ENCODE data around the gene PICK1. TPM values are rescaled to one million over a fixed set of nuclear protein-coding genes. Genes with fewer than 3 reads are reported as not detected.

PICK1 gene
- total RNA-seq, 4 donors from 2014 or later = 52.2 to 81.4 (median 57.5) TPM

DNA sequence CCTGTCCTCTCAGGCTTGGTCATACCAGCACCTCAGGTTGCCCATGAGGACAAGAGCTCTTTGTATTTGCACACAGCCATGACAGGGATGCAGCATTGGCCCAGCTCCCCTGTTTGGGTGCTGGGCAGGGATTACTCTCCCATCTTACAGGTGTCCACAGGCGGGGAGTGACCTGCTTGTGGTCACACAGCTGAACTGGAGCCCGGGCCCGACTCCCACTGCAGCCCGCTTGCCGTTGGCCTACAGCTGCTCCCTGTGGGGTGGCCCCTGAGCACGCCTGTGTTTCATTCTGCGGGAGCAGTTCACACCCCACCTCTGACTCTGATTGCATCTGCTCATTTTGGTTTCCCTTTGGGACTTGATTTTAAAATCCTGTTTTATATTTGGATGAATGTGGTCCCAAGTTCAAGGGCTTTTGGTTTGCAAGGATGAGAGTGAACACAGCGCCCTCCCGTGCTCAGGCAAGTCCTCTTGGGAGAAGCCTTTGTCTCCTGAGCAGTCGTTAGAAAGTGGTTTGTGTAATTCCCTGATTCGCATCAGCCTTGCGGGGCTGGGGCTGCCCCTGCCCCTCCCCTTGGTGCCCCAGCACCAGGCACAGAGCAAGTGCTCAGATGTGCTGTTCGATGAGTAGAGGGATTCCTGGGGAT lies 9.3 kb downstream of the PICK1 start:
- H3K27me3 ChIP-seq = no peaks in the 10 kb centered on the region
- H3K9me3 ChIP-seq = no peaks in the 10 kb centered on the region
- H3K27ac ChIP-seq = no peak overlapping the region
- no peaks in the 10 kb centered on the region for H3K4me1 ChIP-seq
- H3K4me3 ChIP-seq (replicated peaks in 1 of 3) = no peak overlapping the region
- intact Hi-C loops (cut with DNase I) = no loop called here
- 84% methylated on average over 13 of the region's 13 CpGs for WGBS, 2 donors
- no peak for DNase-seq
- H3K36me3 ChIP-seq = peaks cover 49 to 51% of the 10 kb centered on the region in 2 donors
- no peak for TF ChIP-seq POLR2A (IDR thresholded peaks at IDR 0.05)
- TF ChIP-seq, protein P1, sequence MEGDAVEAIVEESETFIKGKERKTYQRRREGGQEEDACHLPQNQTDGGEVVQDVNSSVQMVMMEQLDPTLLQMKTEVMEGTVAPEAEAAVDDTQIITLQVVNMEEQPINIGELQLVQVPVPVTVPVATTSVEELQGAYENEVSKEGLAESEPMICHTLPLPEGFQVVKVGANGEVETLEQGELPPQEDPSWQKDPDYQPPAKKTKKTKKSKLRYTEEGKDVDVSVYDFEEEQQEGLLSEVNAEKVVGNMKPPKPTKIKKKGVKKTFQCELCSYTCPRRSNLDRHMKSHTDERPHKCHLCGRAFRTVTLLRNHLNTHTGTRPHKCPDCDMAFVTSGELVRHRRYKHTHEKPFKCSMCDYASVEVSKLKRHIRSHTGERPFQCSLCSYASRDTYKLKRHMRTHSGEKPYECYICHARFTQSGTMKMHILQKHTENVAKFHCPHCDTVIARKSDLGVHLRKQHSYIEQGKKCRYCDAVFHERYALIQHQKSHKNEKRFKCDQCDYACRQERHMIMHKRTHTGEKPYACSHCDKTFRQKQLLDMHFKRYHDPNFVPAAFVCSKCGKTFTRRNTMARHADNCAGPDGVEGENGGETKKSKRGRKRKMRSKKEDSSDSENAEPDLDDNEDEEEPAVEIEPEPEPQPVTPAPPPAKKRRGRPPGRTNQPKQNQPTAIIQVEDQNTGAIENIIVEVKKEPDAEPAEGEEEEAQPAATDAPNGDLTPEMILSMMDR (IDR thresholded peaks at IDR 0.05) = no peak

DNA sequence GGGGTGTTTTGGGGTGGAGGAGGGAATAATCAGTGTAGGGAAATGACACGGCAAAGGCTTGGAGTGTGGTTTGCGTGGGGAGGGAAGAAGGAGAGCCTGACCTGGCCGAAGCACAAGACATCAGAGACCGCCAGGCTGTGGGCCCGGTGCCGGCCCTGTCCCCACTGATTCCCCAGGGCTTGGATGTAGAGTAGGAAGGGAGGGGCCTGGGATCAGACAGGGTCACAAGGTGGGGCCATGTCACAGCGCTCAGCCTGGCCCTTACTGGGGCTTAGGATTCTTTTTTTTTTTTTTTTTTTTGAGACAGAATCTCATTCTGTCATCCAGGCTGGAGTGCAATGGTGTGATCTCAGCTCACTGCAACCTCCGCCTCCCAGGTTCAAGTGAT lies 9.8 kb downstream of the PICK1 start:
- TF ChIP-seq POLR2A (IDR thresholded peaks at IDR 0.05) = no peak
- TF ChIP-seq, protein P1 (IDR thresholded peaks at IDR 0.05) = no peak
- intact Hi-C loops (cut with DNase I) = no loop called here
- H3K27ac ChIP-seq = no peak overlapping the region

DNA sequence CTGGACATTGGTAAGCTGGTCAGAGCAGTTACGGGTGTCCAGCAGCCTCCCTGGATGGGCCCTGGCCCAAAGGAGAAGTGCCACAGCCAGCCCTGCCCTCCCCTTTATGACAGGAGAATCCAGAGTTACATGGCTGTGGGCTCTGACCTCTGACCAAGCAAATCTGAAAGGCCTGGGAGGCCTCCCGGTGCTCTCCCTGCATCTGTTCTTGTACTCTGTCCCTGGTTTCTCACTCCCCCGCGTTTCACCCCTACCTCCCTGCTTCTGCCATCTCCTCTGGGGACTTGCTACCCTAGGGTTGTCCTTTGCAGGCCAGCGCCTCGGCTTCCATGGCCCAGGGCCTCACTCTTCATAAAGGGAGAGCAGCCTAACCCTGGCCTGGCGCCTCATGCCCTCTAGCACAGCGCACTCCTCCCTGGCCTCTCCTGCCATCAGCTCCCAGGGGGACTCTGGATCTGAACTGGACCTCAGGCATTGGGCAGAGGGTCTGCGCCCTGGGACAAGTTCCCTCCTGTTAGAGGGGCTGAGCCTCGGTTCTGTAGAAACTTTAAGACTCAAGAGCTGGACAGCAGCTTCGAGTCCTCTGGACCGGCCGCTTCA lies 10.7 kb downstream of the PICK1 start:
- intact Hi-C loops (cut with DNase I) = no loop called here
- Histone ChIP-seq H3K4me3 (replicated peaks in 1 of 3) (no peak overlapping the region), H3K9me3 (no peaks in the 10 kb centered on the region), H3K36me3 (peaks cover 62 to 64% of the 10 kb centered on the region in 2 donors), H3K4me1 (no peaks in the 10 kb centered on the region), H3K27ac (no peak overlapping the region), H3K27me3 (no peaks in the 10 kb centered on the region)
- TF ChIP-seq, protein P1 (IDR thresholded peaks at IDR 0.05) = no peak
- no peak for TF ChIP-seq POLR2A (IDR thresholded peaks at IDR 0.05)
- WGBS, 2 donors = 93 to 95% methylated on average over 12 to 13 of the region's 13 CpGs
- no peak for DNase-seq

More for the DNA sequence above, 9.8 kb downstream of the PICK1 start:
- Histone ChIP-seq H3K36me3 (peaks cover 54 to 56% of the 10 kb centered on the region in 2 donors), H3K4me1 (no peaks in the 10 kb centered on the region), H3K27me3 (no peaks in the 10 kb centered on the region), H3K4me3 (replicated peaks in 1 of 3) (no peak overlapping the region), H3K9me3 (no peaks in the 10 kb centered on the region)
- no peak for DNase-seq
- 78 to 88% methylated on average over 8 of the region's 8 CpGs for WGBS, 2 donors

DNA sequence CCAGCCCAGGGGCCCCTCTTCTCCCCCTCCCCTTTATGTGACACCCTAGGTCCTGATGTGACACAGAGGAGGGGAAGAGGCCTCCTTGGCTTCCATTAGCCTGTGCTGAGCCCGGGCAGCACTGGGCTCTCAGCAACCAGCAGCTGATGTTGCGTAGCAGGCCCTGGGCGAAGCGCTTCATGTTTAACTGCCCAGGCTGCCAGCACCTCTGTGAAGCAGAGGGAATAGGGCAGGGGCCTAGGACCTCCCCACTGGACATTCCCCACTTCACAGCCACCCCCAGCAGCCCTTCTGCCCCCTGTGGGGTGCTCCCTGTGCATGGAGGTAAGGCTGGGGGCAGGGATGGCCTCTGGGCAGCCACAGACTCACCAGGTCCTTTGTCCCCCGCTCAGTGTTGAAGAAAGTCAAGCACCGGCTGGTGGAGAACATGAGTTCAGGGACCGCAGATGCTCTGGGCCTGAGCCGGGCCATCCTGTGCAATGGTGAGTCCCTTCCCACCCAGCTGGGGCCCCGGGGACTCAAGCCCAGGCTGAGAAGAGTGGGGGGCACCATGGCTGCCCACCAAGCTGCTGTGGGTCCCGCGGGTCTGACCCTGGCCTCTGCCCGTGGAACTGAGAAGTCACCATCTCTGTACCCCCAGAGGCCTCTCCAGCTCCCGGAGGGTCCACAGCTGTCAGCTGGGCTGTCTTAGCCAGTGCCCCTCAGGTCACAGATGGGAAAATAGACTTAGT lies 11.6 kb downstream of the PICK1 start:
- intact Hi-C loops (cut with DNase I) = no loop called here
- Histone ChIP-seq H3K9me3 (no peaks in the 10 kb centered on the region), H3K27me3 (no peaks in the 10 kb centered on the region), H3K27ac (peak overlapping the region; percentile 26 to 53 (median 49)), H3K4me1 (no peaks in the 10 kb centered on the region), H3K36me3 (peaks cover 70 to 72% of the 10 kb centered on the region in 2 donors), H3K4me3 (replicated peaks in 1 of 3) (no peak overlapping the region)
- DNase-seq = no peak
- TF ChIP-seq, protein P1 (IDR thresholded peaks at IDR 0.05) = no peak
- no peak for TF ChIP-seq POLR2A (IDR thresholded peaks at IDR 0.05)
- 92 to 93% methylated on average over 5 to 8 of the region's 13 CpGs for WGBS, 2 donors

Data from thyroid gland (tissue), 4 donors.